CD4-positive, alpha-beta T cell treated with Interferon alpha-2 for 1 hour (primary cell): ENCODE measurements around the gene MTCH2.

Experiments used
- DNase-seq, 2 donors: peaks; one replicate each; pipeline ENCODE4 v3.0.0-alpha.2; 2020 to 2022

MTCH2 gene

DNA sequence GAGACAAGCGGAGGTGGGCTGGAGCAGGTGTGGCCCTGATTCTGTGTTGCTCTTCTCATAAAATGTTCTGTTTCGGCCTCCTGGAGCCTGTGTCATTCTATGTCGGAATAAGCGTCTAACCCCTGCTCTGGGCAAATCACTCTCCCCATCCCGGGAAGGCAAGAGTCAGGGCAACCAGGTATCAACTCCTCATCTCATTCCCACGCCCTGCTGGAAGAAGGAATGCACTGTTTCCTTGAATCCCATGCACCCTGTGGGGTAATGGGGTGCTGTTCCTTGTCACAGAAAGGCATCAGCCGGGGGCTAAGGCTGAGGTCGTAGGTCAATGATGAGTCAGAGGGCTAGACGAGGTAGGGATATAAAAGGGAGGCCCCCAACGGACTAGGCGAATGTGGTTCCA is 53.2 kb downstream of the MTCH2 start:
- no peak for DNase-seq

GRCh38 chr11:47587723-47588326 is 54.5 kb downstream of the MTCH2 start:
- DNase-seq = peak in 1 of 2 donors; percentile 33

- no peak for DNase-seq
These were observed 55.2 kb downstream of the MTCH2 start for GRCh38 chr11:47587039-47587716.

DNA sequence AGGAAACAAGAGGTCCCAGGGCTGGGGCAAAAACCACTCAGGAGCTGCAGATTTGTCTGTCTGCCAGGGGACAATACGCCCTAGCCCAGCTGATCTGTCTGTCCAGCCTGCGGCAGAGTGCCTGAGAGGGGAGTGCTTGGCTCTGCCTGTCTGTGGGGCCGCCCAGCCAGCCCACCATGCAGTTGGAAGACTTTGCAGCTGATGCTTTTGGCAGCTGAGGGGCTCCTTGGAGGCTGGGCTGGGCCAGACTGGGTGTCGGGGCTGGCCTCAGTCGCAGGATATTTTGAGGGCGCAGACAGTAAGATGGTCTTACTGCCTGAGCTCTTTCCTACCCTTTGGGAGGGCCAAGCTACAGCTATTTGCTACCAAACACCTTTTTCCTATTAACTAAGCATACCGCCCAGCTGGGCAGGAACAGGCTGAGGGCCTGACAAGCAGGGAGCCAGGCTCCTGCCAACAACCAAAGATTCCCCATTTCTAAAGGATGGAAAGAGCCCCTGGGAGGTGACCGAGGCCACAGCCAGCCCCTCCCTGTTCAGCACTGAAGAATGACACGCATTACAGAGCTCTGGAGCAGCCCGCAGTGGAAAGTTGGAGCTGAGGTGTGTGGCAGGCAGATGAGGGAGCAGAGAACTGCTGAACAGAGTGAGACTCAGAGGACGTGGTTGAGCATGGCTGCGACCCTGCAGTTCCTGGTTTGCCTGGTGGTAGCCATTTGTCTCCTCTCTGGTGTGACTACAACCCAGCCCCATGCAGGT is 56.1 kb downstream of the MTCH2 start, which contains the start of gene FAM180B:
Gene FAM180B, plus strand, starts transcription at position 581 of the 758 bp plus-strand sequence. Its CDS starts 91 bp downstream, at position 672.
- no peak for DNase-seq

GRCh38 chr11:47583844-47584243 is 58.5 kb downstream of the MTCH2 start:
- no peak for DNase-seq

DNA sequence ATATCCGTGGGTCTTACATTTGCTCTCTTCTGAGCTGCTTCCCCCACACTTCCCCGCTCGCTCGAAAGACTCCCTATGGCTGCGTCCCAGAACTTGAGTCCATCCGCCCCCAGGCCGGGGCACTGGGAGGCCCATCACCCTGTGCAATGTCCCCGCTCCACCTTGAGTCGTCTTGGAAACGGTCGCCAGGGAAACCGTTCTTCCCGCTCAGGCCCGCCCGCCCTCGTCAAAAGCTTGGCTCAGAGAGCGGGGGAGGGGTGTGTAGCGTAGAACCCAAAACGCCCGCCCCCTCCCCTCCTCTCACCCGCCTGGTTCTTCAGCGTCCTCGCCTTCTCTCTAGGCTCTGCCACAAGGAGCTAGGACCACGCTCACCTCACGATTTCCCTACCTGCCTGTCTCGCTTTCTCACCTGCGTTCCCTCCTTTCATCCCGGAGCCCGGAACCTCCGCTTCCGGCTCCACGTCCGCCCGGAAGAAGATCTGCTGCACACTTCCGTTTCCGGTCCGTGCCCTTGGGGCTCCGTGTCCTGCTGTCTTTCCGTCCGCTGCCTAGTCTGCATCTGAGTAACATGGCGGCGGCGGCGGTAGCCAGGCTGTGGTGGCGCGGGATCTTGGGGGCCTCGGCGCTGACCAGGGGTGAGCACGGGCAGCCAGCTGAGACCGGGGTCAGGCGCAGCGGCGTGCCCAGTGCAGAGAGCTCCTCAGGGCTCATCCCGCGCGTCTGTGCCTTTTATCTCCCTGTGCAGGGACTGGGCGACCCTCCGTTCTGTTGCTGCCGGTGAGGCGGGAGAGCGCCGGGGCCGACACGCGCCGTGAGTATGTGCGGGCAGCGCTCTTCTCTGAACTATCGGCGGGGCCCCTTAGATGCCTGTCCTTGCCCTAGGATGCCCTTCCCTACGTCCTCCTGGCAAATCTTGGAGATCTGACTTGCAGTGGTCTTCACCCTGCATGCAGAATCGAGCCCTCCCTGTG is 63.5 kb downstream of the MTCH2 start, which contains the start of the genes KBTBD4 and NDUFS3:
Gene KBTBD4, minus strand, starts transcription at position 447 of the 971 bp plus-strand sequence. Its CDS starts 19 bp downstream, at position 428.
Gene NDUFS3, plus strand, starts transcription at position 551 of the 971 bp plus-strand sequence. Its CDS starts 18 bp downstream, at position 569.
- DNase-seq = peak; percentile 82 to 92

- DNase-seq = no peak
These were observed 64.8 kb downstream of the MTCH2 start for GRCh38 chr11:47577460-47578041.

DNA sequence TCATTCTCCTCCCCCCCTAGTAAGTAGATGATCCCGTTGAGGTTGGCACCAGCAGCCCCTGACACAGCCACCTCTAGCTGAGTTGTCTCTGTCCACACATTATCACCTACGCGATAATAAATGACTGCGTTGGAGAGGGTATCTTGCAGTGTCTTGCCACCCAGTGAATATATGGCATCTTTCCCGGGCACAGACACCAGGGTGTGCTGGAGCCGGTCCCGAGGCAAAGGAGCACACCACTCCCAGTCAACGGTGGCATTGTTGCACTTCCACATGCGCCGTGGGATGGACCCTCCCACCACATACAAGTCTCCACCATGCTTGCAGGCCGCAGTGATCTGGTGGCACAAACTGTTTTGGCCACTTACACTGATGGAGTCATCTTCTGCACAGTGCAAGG is 69.0 kb downstream of the MTCH2 start:
- no peak for DNase-seq

GRCh38 chr11:47572715-47573255 is 69.6 kb downstream of the MTCH2 start:
- no peak for DNase-seq

DNA sequence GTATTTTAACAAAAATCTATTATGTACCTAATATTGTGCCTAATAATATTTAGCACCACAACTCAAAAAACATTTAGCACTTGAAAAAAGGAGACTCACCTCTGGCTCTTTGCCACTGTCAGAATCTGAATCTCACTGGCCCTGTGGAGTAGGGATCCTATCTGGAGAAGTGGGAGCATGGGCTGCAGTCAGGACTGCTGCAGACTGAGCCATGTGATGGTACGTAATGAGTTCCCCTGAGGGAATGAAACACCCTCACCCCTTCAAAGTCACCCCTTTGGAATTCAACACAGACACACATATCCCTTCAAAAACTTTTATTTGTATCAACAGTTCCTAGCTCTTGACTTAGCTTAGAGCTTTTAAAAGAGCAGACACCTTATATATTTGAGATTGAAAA is 70.5 kb downstream of the MTCH2 start:
- no peak for DNase-seq

GRCh38 chr11:47571357-47571729 is 71.0 kb downstream of the MTCH2 start:
- no peak for DNase-seq

DNA sequence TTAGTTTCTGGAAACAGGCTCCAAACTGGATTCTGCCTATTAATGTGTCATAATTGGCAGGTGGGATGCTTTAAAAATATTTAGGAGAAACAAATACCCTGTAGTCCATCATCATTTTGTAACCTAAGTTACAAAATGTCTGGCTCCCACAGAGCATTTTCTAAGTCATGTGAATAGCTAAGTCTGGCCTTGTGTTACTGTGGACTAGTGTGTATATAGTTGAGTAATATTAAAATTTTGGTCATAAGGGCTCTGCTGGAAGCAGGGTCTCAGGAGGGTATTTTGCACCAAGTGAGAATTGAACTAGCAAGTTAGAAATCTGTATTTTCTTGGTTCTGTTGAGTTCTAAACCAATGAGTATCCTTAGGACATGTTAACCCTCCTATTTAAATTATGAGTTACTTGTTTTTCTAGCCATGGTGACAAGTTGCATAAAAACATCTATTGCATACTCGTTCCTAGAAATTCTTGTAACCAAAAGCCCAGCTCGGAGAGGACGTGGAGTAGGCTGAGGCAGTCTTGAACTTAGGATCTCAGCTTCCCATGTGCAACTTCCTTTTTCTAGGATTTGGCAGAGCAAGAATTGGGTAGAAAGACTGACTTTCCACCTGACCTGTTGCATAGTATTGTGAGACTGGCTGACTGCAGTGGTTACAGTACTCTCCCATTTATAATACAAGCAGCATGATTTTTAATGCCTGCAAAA is 71.6 kb downstream of the MTCH2 start:
- no peak for DNase-seq

GRCh38 chr11:47569646-47570045 is 72.7 kb downstream of the MTCH2 start:
- DNase-seq = no peak
